ENCODE results near the gene LSM4. TPM values are rescaled to one million over a fixed set of nuclear protein-coding genes. Genes with fewer than 3 reads are reported as not detected.
A peak's percentile ranks its signal among the peaks of the same experiment; 100 is the strongest.

LSM4 gene
- total and polyA plus RNA-seq, 2 of the 4 experiments (the other 2 are of a cell fraction) = 44.8 to 118 TPM

DNA sequence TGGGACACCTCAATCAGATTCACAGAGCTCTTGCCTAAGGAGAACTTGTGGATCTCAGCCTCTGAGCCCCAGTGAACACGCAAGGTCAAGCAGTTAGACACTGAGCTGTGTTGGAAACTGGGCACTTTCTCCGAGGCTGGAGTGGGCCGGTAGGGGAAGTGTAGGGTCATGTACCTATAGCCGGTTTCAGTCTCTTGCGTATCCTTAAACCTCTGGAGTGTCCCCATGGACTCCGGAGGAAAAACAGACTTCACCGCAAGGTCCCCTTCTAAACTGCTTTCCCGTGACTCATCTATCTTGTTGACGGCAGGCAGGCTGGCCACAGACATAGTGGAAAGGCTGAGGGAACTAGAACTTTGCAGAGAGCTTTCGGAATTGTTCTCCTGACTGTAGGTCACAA lies 60.0 kb downstream of the LSM4 start:
- peak; percentile 34 for ATAC-seq (ENCODE audit: low read depth)
- no peaks in the 10 kb centered on the region for H3K4me1 ChIP-seq (ENCODE audit: control insufficient read depth, insufficient read depth, low read length)
- H3K4me3 ChIP-seq (ENCODE audit: insufficient read depth, low read depth, low read length) = no peak overlapping the region
- TF ChIP-seq, protein P1, sequence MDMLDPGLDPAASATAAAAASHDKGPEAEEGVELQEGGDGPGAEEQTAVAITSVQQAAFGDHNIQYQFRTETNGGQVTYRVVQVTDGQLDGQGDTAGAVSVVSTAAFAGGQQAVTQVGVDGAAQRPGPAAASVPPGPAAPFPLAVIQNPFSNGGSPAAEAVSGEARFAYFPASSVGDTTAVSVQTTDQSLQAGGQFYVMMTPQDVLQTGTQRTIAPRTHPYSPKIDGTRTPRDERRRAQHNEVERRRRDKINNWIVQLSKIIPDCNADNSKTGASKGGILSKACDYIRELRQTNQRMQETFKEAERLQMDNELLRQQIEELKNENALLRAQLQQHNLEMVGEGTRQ (IDR thresholded peaks at IDR 0.05; ENCODE audit: low read depth, low read length) = no peak
- TF ChIP-seq, protein P2, sequence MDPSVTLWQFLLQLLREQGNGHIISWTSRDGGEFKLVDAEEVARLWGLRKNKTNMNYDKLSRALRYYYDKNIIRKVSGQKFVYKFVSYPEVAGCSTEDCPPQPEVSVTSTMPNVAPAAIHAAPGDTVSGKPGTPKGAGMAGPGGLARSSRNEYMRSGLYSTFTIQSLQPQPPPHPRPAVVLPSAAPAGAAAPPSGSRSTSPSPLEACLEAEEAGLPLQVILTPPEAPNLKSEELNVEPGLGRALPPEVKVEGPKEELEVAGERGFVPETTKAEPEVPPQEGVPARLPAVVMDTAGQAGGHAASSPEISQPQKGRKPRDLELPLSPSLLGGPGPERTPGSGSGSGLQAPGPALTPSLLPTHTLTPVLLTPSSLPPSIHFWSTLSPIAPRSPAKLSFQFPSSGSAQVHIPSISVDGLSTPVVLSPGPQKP (IDR thresholded peaks at IDR 0.05; ENCODE audit: borderline replicate concordance, low read depth, low read length) = no peak
- no peak for TF ChIP-seq CHD1 (IDR thresholded peaks at IDR 0.05; ENCODE audit: low read depth, low read length)
- H3K18ac ChIP-seq (ENCODE audit: low read depth, low read length) = no peak overlapping the region
- no peak overlapping the region for H2BK20ac ChIP-seq (ENCODE audit: low read depth, low read length)
- no peak overlapping the region for H3K9ac ChIP-seq (ENCODE audit: low read depth, low read length)
- DNase-seq = no peak
- H3K14ac ChIP-seq (replicated peaks; ENCODE audit: low read depth, low read length) = no peak overlapping the region
- WGBS, 2 experiments (ENCODE audit: extremely low coverage in 2 of 2, insufficient read length in 1 of 2) = 79% methylated on average over 4 of the region's 10 CpGs; no CpG with 5 or more reads in 1 of the 2 experiments
- no peak overlapping the region for H2BK15ac ChIP-seq (ENCODE audit: low read depth, low read length)
- no peak overlapping the region for H4K91ac ChIP-seq (ENCODE audit: insufficient read depth, low read depth, low read length)
- in situ Hi-C loops (cut with MboI; ENCODE audit: low sequenced_read_pairs) (no loop called here), dilution Hi-C loops (cut with HindIII; ENCODE audit: low sequenced_read_pairs, unreplicated experiment) (no loop called here), intact Hi-C loops (cut with micrococcal nuclease) (no loop called here)
- H3K23ac ChIP-seq (ENCODE audit: low read depth, low read length) = no peak overlapping the region
- peaks cover 3% of the 10 kb centered on the region; the same call in 1 of the 2 replicates for H3K9me1 ChIP-seq (ENCODE audit: insufficient read depth, low read length)
- H4K8ac ChIP-seq (ENCODE audit: low read depth in 2 of 2, low read length in 2 of 2) = no peak overlapping the region
- no peak overlapping the region for H2BK5ac ChIP-seq (ENCODE audit: low read depth, low read length, poor library complexity, severe bottlenecking)
- CTCF ChIA-PET = interaction anchor here (1.6 kb wide), 1 partner anchor 17 kb away, joined by 5 read pairs; no protein-coding TSS in a partner anchor
- peaks cover 33% of the 10 kb centered on the region for H3K36me3 ChIP-seq (ENCODE audit: control insufficient read depth, insufficient read depth, low read length)
- no peaks in the 10 kb centered on the region for H3K9me3 ChIP-seq (ENCODE audit: control insufficient read depth, insufficient read depth, low read length)
- H2BK120ac ChIP-seq (ENCODE audit: low read depth, low read length) = no peak overlapping the region
- no peaks in the 10 kb centered on the region for H3K79me1 ChIP-seq (ENCODE audit: low read depth in 1 of 2, low read length in 2 of 2)
- H2AFZ ChIP-seq (replicated peaks; ENCODE audit: low read length, poor library complexity) = no peak overlapping the region
- H3K56ac ChIP-seq (ENCODE audit: extremely low read depth, insufficient read depth, low read length) = no peak overlapping the region
- H2AK9ac ChIP-seq (replicated peaks; ENCODE audit: low read depth, low read length, poor library complexity) = no peak overlapping the region
- no TSS peak for BruUV-seq (replicated peaks)
- no peaks in the 10 kb centered on the region for H3K27me3 ChIP-seq (ENCODE audit: control insufficient read depth, insufficient read depth, low read length)
- H4K20me1 ChIP-seq (ENCODE audit: insufficient read depth, low read length) = peaks cover 4% of the 10 kb centered on the region; the same call in 1 of the 2 replicates
- H3K4ac ChIP-seq (ENCODE audit: low read depth, low read length) = no peak overlapping the region
- H3K27ac ChIP-seq (ENCODE audit: insufficient read depth, low read length) = no peak overlapping the region
- no peak overlapping the region for H4K5ac ChIP-seq (ENCODE audit: low read depth, low read length)
- no peak overlapping the region for H3K4me2 ChIP-seq (ENCODE audit: low read depth, low read length)
- POLR2A ChIA-PET (ENCODE audit: unreplicated experiment) = no interaction called here
- no peak overlapping the region for H2AK5ac ChIP-seq (ENCODE audit: low read depth, low read length)

All from IMR-90 (cell line).